ENCODE measurements around the gene TIGD2.

The TIGD2 gene

GRCh38 chr4:89157488-89158024 lies 46.2 kb downstream of the TIGD2 start:
- Histone ChIP-seq H3K9me3 (ENCODE audit: control insufficient read depth, low read length) (no peaks in the 10 kb centered on the region), H3K4me1 (no peaks in the 10 kb centered on the region), H2AFZ (no peak overlapping the region), H3K4me3 (ENCODE audit: low read depth, low read length) (no peak overlapping the region), H3K9ac (no peak overlapping the region), H3K27me3 (ENCODE audit: control insufficient read depth, insufficient read depth, low read length) (no peaks in the 10 kb centered on the region), H3K36me3 (ENCODE audit: control insufficient read depth, insufficient read depth, low read length) (no peaks in the 10 kb centered on the region), H3K27ac (no peak overlapping the region), H3K79me2 (no peaks in the 10 kb centered on the region), H3K4me2 (ENCODE audit: low read length) (no peak overlapping the region)
- TF ChIP-seq, protein P1, sequence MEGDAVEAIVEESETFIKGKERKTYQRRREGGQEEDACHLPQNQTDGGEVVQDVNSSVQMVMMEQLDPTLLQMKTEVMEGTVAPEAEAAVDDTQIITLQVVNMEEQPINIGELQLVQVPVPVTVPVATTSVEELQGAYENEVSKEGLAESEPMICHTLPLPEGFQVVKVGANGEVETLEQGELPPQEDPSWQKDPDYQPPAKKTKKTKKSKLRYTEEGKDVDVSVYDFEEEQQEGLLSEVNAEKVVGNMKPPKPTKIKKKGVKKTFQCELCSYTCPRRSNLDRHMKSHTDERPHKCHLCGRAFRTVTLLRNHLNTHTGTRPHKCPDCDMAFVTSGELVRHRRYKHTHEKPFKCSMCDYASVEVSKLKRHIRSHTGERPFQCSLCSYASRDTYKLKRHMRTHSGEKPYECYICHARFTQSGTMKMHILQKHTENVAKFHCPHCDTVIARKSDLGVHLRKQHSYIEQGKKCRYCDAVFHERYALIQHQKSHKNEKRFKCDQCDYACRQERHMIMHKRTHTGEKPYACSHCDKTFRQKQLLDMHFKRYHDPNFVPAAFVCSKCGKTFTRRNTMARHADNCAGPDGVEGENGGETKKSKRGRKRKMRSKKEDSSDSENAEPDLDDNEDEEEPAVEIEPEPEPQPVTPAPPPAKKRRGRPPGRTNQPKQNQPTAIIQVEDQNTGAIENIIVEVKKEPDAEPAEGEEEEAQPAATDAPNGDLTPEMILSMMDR (IDR thresholded peaks at IDR 0.05), result no peak

- H3K4me2 ChIP-seq (ENCODE audit: low read length), result peak overlapping the region; percentile 1
- H3K9ac ChIP-seq, result no peak overlapping the region
- H3K9me3 ChIP-seq (ENCODE audit: control insufficient read depth, low read length), result no peaks in the 10 kb centered on the region
- H2AFZ ChIP-seq, result peak overlapping the region; percentile 28
- no peaks in the 10 kb centered on the region for H3K27me3 ChIP-seq (ENCODE audit: control insufficient read depth, insufficient read depth, low read length)
- H3K4me1 ChIP-seq, result no peaks in the 10 kb centered on the region
- TF ChIP-seq, protein P1 (IDR thresholded peaks at IDR 0.05), result peak; percentile 58
- H3K4me3 ChIP-seq (ENCODE audit: low read depth, low read length), result no peak overlapping the region
- H3K36me3 ChIP-seq (ENCODE audit: control insufficient read depth, insufficient read depth, low read length), result no peaks in the 10 kb centered on the region
- H3K27ac ChIP-seq, result no peak overlapping the region
- H3K79me2 ChIP-seq, result no peaks in the 10 kb centered on the region
Measured at GRCh38 chr4:89158884-89159503, 47.7 kb downstream of the TIGD2 start.

- Histone ChIP-seq H3K27me3 (ENCODE audit: control insufficient read depth, insufficient read depth, low read length) (no peaks in the 10 kb centered on the region), H3K79me2 (no peaks in the 10 kb centered on the region), H3K27ac (no peak overlapping the region), H3K9ac (no peak overlapping the region), H3K4me1 (no peaks in the 10 kb centered on the region), H2AFZ (no peak overlapping the region), H3K36me3 (ENCODE audit: control insufficient read depth, insufficient read depth, low read length) (no peaks in the 10 kb centered on the region), H3K4me3 (ENCODE audit: low read depth, low read length) (no peak overlapping the region), H3K4me2 (ENCODE audit: low read length) (no peak overlapping the region), H3K9me3 (ENCODE audit: control insufficient read depth, low read length) (no peaks in the 10 kb centered on the region)
- TF ChIP-seq, protein P1 (IDR thresholded peaks at IDR 0.05), result no peak
Measured at GRCh38 chr4:89160806-89161205, 49.5 kb downstream of the TIGD2 start.

GRCh38 chr4:89161841-89162240 lies 50.5 kb downstream of the TIGD2 start:
- Histone ChIP-seq H2AFZ (no peak overlapping the region), H3K4me2 (ENCODE audit: low read length) (no peak overlapping the region), H3K27ac (no peak overlapping the region), H3K9ac (no peak overlapping the region), H3K36me3 (ENCODE audit: control insufficient read depth, insufficient read depth, low read length) (no peaks in the 10 kb centered on the region), H3K79me2 (no peaks in the 10 kb centered on the region), H3K9me3 (ENCODE audit: control insufficient read depth, low read length) (no peaks in the 10 kb centered on the region), H3K4me3 (ENCODE audit: low read depth, low read length) (no peak overlapping the region), H3K4me1 (no peaks in the 10 kb centered on the region), H3K27me3 (ENCODE audit: control insufficient read depth, insufficient read depth, low read length) (no peaks in the 10 kb centered on the region)
- TF ChIP-seq, protein P1 (IDR thresholded peaks at IDR 0.05), result no peak

- no peak overlapping the region for H2AFZ ChIP-seq
- no peak overlapping the region for H3K4me2 ChIP-seq (ENCODE audit: low read length)
- no peaks in the 10 kb centered on the region for H3K36me3 ChIP-seq (ENCODE audit: control insufficient read depth, insufficient read depth, low read length)
- TF ChIP-seq, protein P1 (IDR thresholded peaks at IDR 0.05), result no peak
- H3K9me3 ChIP-seq (ENCODE audit: control insufficient read depth, low read length), result no peaks in the 10 kb centered on the region
- no peaks in the 10 kb centered on the region for H3K4me1 ChIP-seq
- H3K4me3 ChIP-seq (ENCODE audit: low read depth, low read length), result no peak overlapping the region
- H3K27me3 ChIP-seq (ENCODE audit: control insufficient read depth, insufficient read depth, low read length), result no peaks in the 10 kb centered on the region
- no peak overlapping the region for H3K9ac ChIP-seq
- H3K27ac ChIP-seq, result no peak overlapping the region
- H3K79me2 ChIP-seq, result no peaks in the 10 kb centered on the region
Measured at GRCh38 chr4:89162496-89162895, 51.2 kb downstream of the TIGD2 start.

Measured in parathyroid adenoma (tissue), 2 donors.